ENCODE results near the gene FAM219B.

- TF ChIP-seq CTCF (IDR thresholded peaks at IDR 0.05) = no peak
- TF ChIP-seq POLR2AphosphoS5 (IDR thresholded peaks at IDR 0.05) = no peak
- TF ChIP-seq POLR2A (IDR thresholded peaks at IDR 0.05) = no peak
- no peak for TF ChIP-seq EP300 (IDR thresholded peaks at IDR 0.05)
Observed at GRCh38 chr15:74951006-74951405, 44.4 kb upstream of the FAM219B start.
